DMS79 (cell line): ENCODE measurements around the gene OTOG.
A peak's percentile ranks its signal among the peaks of the same experiment; 100 is the strongest.

Experiments used
- DNase-seq: peaks from one replicate; lab custom pipeline; 2025; lab: John Stamatoyannopoulos, UW

The OTOG gene

DNA sequence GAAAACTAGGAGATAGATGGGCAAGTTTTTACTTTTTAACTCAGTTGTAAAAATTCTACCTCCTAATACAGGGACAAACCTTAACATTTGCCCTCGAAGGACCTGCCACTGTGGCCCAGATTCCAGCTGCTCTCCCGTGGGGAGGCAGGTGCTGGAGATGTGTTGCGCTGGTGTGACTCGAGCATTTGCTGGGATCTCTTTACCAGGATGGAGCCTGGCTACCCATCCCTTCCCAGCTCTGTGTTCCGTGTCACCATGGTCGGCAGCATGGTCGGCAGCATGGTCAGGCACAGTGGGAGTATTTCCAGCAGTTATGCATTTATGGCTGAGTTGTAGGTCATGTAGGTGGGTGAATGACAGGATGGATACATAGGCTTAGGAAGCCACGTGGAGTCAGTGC is 41.1 kb downstream of the OTOG start:
- DNase-seq, result no peak

DNA sequence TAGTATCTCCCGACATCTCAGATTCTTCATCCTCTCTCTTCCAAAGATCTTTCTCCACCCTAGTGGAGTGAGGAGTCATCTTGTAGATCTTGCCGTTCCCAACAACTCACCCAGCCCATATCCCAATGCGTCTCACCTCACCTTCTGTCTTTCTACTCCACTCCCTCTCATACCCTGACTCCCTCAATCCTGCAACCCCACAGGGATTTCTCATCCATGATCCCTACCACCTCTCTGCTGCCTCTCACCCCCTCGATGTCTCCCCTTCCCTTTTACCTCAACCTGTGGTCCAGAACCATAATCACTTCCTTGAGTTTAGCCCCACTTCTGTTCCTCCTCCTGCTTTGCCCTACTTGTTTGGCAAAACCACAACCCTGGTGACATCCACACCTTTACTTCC is 41.7 kb downstream of the OTOG start:
- DNase-seq, result no peak

DNA sequence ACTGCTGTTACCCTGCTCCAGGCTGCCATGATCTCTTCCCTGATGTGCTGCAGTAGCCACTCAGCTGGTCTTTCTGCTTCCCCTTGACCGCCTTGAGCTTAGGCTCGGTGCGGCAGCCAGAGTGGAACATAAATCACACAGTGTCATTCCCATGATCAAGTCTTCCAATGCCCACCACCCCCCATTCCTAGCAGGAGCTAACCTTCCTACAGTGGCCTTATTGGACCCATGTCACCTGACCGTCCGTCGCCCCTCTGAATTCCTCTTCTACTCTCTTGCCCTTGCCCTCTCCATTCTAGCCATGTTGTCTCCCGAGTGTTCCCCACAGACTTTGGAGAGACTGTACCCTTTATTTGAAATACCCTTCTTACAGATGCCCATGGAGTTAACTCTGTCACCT is 43.4 kb downstream of the OTOG start:
- DNase-seq, result no peak

DNA sequence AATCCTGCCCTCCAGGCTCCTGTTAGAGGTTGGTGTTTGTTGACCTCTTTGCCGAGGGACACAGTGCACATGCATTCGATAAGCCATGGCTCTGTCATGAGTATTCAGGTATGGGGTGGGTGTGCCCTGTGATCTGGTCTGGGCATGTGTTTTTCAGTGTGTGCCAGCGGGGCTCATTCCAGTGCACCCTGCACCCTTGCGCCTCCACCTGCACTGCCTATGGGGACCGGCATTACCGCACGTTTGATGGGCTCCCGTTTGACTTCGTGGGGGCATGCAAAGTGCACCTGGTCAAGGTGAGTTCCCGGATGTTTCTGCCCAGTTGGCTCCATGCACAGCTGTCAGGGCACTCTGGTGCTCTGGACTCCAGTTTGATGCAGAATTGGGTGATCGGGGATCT is 44.2 kb downstream of the OTOG start:
- DNase-seq, result no peak

DNA sequence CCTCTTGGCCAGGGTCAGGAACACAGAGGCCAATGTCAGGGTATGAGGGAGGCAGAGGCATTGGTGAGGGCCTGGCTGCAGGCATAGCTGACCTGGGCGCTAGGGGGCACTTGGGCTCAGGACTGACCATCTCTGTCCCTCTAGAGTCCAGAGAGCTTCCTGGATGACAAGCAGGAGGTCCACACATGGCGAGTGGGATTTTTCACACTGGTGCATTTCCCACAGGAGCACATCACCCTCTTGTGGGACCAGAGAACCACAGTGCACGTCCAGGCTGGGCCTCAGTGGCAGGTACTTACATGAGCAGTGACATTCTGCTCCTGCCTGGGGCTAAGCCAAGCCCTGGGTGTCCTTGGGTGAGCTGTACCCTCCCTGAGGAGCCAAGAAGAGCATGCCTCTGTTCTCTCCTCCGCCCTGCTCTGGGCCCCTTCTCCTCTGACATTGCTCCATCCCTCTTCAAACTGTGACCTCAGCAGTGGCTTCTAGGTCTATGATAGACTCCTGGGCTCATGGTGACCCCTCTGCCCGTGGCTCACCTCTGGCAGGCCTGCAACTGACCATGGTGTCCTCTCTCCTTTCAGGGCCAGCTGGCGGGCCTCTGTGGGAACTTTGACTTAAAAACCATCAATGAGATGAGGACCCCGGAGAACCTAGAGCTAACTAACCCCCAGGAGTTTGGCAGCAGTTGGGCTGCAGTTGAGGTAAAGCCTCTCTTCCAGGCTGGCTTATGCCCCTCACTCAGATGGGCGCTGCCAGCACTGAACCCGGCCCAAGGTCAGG is 46.6 kb downstream of the OTOG start:
- DNase-seq, result no peak

DNA sequence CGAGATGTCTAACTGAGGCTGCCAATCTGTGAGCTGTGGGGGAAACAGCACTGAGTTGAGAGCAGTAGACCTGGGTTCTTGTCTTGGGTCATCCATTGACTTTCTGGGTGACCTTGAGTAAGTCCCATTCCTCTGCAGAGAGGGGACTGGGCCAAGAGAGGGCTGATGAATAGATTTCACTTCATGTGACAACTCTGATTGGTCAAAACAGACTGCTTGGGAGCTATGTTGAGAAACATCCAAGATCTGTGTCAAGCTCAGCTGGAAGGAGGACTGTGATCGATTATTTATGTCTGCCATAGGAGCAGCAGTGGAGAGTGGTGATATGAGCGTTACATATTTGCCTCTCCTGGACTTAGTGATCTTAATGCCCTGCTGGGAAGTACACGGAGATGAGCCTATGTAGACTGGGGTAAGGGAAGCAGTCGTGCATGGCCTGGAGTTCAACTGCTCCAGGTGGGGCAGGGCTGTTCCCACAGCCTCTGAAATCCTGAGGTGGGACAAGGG is 47.7 kb downstream of the OTOG start:
- no peak for DNase-seq

DNA sequence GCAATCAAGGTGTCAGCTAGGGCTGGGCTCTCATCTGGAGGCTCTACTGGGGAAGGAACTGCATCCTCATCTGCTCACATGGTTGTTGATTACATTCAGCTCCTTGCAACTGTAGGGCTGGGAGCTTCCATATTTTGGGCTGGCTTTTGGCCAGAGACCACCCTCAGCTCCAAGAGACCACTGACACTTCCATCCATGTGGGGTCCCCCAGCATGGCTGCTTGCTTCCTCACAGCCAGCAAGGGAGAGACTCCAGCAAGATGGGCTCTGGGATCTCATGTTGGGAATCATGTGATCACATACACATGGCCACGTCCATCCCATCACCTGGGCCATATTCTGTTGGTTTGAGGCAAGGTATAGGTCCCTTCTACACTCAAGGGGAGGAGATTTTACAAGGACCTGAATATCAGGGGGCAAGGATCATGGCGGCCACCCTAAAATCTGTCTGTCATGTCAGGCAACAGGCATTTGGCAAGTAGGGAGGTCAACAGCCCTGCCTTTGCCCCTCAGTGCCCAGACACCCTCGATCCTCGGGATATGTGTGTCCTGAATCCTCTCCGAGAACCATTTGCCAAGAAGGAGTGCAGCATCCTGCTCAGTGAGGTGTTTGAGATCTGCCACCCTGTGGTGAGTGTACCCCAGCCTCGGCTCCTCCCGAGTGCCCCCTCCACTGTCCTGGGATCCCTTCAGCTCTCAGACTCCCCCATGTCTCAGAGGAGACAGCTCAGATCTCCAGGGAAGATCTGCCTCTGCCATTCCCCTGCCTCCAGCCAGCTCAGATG is 48.7 kb downstream of the OTOG start:
- DNase-seq, result no peak

DNA sequence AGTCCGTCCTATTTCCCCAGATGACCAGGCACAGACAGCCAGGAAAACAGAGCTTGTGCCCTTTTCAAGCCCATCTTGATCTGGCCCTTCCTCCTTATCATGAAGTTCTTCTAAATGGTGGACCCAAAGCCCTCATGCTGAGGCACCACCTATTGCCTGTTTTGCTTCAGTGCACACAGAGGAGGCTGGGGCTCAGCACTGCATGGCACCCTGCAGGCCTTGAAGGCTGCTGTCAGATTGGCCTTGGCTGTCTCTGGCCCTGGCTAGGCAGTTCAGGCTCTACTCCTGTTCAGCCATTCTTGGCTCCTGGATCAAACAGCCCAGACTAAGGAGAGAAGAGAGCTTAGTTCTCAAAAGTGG is 49.2 kb downstream of the OTOG start:
- no peak for DNase-seq

DNA sequence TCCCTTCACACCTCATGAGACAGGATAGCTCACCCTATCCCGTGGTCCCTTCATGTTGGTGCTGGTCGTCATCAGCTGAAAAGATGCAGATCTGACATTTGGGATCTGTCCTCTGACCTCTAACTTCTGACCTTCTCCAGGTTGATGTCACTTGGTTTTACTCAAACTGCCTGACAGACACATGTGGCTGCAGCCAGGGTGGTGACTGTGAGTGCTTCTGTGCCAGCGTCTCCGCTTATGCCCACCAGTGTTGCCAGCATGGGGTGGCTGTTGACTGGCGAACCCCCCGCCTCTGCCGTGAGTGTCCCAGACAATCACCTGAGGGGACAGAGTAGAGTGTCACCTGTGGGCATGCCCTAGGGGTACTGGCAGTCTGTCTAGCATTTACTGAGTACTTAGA is 49.7 kb downstream of the OTOG start:
- no peak for DNase-seq

DNA sequence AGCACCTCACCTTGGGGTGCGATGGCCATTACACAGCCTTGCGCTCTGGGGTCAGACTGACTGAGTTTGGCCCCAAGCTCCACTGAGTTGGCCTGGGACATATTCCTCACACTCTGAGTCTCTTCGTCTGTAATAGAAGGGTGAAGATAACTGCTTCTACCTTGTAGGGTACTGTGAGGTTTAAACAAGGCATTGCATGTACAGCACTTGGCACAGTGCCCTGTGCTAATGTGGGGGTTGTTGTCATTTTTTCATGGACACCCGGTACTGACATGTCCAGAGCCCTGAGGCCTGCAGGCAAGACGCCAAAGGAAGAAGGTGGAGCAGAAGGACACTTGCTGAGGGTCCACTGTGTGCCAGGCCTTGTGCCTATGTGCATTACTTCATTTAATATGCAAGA is 50.7 kb downstream of the OTOG start:
- no peak for DNase-seq

DNA sequence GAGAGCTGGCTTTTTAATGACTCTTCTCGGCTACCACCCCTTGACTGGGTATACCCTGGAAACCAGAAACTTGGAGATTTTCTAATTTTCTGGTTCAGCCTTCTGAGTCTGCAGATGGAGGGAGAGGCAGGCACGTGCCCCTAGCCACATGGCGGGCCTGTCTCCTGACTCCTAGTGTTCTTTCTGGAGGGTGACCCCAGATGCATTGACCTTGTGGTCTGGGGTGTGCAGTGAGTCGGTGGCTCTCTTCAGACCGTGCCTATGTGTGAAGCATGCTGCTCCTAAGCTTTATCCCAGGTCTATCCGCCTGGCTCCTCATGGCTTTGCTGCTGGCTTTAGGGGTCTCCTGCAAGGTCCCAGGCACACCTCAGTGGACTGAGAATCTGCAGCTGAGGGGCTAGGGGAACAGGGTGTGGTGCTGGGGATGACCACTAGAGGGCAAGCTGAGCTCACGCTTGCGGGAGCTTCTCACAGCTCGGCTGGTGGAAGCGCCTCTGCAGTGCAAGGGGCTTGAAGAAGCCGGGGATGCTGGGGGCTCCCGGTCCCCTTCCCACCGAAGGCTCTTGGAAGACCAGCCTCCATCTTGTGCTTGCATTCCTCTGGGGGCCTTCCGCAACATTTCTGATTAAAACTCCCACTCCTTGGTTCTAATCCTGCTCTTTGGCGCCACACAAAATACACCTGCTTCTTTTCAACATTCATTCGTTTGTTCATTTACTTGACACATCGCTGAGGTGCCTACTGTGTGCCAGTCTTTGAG is 51.8 kb downstream of the OTOG start:
- peak; percentile 27 for DNase-seq

DNA sequence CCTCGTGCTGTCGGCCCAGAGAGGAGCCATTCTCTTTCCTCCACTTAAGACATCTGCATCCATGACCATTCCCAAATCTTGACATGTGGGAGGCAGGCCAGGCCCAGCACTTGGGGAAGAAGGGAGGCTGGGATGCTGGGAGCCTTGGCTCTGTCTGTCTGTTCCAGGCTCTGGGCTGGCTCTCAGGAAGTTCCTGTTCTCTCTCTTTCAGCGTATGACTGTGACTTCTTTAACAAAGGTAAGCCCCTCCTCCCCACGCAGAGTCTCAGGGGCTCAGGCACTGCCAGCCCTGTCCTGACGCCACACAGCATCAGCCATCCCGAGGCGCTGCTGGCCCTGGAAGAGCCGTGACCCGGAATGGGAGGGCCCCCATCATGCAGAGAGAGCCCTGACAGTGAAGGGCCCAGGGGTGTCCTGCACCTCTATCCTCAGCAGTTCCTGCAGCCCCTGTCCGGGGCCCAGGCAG is 52.4 kb downstream of the OTOG start:
- no peak for DNase-seq

DNA sequence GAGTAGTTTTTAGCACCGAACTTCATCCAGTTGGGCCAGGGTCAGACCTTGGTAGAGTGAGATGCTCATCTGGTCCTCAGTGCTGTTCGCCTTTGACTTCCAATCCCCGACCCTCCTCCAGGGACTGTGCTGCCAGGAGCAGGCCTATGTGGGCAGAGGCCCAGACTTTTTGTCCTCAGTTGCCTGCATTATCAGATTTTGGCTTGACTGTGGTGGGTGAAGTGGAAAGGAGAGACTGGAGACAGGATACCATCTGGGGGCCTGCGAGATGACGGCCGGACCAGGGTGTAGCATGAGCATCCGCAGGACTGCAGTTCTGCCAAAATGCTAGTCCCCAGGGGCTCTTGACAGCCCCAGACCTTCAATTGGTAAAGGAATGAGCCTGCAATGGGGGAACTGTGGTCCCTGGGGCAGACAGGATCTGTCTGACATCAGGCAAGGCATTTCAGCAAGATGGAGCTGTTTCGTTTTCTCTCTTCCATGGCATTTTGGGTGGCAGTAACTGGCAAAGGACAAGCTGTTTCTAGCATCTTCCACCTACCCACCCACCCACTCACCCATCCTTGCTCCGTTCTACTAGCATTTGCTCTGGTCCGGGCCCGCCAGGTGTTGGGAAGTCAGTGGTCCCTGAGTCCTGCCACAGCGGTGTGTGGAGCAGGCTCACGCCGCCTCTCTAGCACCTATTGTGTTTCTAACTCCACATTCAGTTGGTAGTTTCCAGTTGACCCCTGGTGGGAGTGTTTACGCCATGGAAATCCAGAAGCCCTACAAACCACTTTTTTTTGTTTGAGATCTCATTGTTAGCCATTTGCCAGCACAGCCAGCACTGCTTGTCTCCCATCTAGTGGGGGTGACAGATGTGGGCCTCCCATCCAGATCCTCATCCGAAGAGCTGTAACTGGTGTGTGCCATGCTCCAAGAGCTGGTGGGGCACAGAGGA is 53.5 kb downstream of the OTOG start:
- no peak for DNase-seq

DNA sequence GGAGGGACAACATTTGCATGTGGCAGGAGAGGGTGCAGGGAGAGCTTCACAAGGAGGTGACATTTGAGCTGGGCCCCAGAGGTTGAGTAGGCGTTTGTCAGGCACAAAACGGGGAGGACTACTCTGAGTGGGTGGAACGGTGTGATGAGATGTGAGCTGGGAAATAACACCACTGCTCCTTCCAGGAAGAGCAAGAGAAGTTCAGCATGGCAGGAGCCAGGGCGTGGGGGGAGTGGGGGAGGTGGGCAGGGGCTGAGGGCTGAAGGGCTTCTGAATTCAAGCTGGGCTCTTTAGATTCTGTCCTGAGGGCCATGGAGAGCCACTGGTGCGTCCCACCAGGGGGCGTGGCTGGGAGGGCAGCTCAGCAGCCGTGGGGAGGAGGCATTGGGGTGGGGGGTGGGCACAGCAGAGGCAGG is 54.2 kb downstream of the OTOG start:
- no peak for DNase-seq

DNA sequence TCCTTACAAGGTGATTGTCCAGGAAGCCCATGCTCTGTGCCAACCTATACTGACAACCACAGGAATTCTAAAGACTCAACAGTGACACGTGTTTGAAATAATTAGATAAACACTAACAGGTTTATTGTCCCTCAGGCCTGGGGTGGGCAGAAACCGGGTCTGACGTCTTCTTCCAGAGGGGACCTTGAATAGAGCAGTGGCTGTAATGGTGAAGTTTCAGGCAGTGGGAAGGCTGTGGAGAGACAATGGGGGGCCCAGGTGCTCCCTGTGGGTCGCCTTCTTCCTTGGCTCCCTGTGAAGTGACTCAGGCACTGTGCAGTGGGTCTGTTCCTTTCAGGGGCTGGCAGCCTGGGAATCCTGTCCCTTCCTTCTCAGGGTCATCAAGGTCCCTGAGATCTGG is 54.6 kb downstream of the OTOG start:
- DNase-seq, result no peak

DNA sequence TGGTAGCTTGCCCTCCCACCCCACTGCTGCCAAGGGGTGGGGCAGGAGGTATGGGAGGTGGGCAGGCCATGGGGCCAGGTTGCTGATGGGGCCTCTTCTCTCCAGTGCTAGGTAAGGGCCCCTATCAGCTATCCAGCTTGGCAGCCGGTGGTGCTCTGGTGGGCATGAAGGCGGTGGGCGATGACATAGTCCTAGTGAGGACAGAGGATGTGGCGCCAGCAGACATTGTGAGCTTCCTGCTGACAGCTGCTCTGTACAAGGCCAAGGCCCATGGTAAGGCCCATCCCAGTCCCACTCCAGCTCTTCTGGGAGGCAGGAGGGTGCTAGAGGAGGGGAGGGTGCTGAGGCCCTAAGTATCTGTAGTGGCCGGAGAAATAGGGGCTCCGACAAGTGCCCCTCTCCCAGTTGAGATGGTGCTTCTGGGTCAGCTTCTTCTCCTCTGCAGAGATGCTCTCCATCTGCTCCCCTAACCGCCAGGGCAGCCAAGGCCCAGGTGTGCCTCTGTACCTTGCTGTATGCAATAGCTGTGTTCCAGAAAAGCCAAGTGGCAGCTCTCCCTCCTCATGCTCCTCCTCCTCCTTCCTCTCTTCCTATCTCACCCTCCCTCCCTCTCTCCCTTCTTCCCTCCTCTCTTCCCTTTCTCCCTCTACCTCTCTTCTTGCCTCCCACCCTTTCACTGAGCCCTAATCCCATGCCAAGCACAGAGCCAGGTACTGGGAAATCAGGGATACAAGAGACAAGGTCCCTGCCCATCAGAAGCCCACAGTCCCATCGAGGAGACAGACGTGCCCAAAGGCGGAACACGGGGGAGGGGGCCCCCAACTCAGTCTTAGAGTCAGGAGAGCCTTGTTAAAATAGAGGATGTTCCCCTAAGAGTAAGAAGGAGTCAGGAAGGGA is 55.3 kb downstream of the OTOG start:
- no peak for DNase-seq

DNA sequence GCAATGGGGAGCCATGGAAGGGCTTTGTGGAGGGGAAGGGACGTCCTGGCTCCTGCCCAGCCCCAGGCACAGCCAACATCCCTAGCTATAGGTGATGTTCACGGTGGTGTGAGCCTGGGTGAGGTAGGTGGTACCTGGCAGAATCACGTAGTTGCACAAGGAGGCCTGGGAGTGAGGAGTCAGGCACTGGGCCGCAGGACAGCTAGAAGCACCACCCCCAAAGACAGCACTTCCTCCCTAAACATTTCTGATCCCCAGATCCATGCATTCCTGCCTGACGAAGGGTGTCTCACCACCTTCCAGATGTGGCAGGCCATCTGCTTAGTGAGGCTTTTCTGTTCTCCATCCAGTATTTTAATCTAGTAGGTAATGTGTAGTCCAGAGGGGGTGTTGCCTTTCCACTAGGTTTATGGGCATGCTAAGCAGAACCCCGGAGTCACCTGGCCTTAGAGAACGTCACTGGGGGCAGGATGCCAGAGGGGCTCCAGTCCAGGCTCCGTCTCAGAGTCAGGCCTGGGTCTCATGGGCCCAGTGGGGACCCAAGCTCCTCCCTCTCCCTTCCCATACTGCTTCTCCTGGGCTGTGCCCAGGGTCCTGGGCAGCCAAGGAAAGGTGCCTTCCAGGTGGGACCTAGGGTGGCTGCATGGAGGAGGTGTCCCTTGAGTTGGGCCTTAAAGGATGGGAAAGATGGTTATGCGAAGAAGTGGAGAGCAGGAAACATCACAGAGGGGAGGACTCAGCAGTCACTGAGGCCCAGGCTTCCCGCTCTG is 56.2 kb downstream of the OTOG start:
- no peak for DNase-seq

DNA sequence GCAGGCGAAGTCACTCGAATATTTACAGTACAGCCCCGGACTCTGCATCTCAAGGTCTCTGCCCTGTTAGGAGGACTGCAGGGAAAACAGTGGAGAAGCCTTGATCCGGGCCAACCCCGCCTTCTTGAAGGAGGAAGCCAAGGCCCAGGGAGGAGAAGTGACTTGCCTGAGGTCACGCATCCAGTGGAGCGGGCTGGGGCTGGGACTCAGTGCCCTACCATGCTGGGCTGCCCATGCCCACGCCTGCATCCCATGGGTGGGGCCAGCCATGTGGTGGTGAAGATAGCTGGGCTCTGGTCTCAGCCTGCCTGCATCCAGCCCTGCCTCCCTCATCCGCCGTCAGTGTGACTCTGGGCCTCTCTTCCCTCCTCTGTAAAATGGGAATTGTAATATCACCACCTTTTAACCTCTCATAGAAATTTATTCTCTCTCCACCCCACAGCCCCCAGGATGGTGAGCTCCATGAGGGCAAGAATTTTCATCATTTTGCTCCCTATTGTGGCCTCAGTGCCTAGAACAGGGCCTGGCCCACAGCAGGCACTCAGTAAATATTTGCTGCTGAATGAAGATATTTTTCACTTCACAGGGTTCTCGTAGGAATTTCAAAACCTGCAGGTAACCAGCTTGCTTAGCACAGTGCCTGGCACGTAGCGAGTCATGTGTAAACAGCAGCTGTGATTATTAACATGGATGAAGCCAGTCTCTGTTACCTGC is 57.3 kb downstream of the OTOG start:
- no peak for DNase-seq

DNA sequence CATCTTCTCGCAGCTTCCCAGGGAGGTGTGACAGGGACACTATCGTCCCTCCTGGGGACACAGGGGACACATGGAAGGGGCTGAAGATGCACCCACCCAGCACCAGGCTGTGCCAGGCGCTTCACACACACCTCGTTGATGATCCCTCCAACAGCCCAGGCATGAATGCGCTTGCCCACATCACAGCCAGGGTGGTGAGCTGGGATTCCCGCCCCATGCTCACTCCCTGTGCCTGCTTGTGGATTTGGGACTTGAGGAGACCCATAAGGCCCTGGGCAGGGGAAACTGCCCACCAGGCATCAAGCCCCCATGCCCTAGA is 57.8 kb downstream of the OTOG start:
- DNase-seq, result no peak
